ENCODE measurements around the gene PRSS3.
"Not testable (repeated sequence)": the region's sequence is repeated elsewhere in the genome, so short reads cannot be mapped to it uniquely, and the experiment has no call there.

The PRSS3 gene

DNA sequence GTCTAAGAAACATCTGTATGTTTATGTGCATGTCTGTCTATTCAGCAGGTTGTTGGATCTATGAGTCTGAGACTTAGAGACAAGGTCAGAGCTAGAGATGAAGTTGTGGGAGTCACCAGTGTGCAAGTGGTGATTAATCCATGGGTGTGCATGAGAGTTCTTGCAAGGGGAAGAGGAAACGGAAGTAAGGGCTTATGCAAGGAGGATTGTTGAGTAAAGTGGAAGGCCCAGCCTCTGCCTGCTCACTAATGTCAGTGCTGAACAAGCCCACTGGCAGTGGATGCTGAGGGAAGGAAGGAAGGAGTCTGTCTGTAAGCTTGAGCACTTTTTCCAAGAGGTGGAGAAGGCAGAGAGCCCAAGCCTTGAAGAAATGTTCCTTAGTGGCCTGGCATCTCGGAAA is 35.7 kb upstream of the PRSS3 start:
- not testable (repeated sequence) for H3K14ac ChIP-seq (ENCODE audit: low read length); DNase-seq (ENCODE audit: low spot score); H3K23ac ChIP-seq (ENCODE audit: low read depth, low read length, poor library complexity); H2BK15ac ChIP-seq (ENCODE audit: low read length); H4K8ac ChIP-seq (ENCODE audit: low read depth, low read length); H3K4ac ChIP-seq (ENCODE audit: low read length); H2AFZ ChIP-seq (ENCODE audit: low read length); H3K4me2 ChIP-seq (ENCODE audit: insufficient read depth, low read length, poor library complexity, severe bottlenecking); H3K36me3 ChIP-seq (replicated peaks in 1 of 2; ENCODE audit: control insufficient read depth in 2 of 2, insufficient read depth in 2 of 2, low read length in 2 of 2); H3K18ac ChIP-seq (ENCODE audit: low read length); H4K91ac ChIP-seq (ENCODE audit: low read depth, low read length, poor library complexity); H2BK5ac ChIP-seq (ENCODE audit: low read length); H3K27ac ChIP-seq (replicated peaks; ENCODE audit: low read length); H3K9me3 ChIP-seq (replicated peaks in 1 of 2; ENCODE audit: control insufficient read depth in 2 of 2, insufficient read depth in 1 of 2, low read depth in 1 of 2, low read length in 2 of 2); H3K4me1 ChIP-seq (ENCODE audit: control insufficient read depth in 2 of 2, insufficient read depth in 1 of 2, low read depth in 1 of 2, low read length in 2 of 2); H3K4me3 ChIP-seq (ENCODE audit: low read length in 2 of 2); H3K9ac ChIP-seq (ENCODE audit: low read depth, low read length, poor library complexity); H2BK12ac ChIP-seq (ENCODE audit: low read length); H3K79me1 ChIP-seq (ENCODE audit: low read depth, low read length); H2BK120ac ChIP-seq (ENCODE audit: low read depth, low read length); H2AK5ac ChIP-seq (ENCODE audit: low read depth, low read length)
- H3K27me3 ChIP-seq (ENCODE audit: control insufficient read depth in 3 of 3, insufficient read depth in 3 of 3, low read depth in 1 of 3, low read length in 3 of 3) = peaks cover 0 to 17% (median 0%) of the 10 kb centered on the region in 3 experiments
- WGBS, 2 donors (ENCODE audit: extremely low coverage in 2 of 2, insufficient read length in 2 of 2, insufficient replicate concordance in 1 of 2) = no CpG with 5 or more reads among the region's 2 CpGs

DNA sequence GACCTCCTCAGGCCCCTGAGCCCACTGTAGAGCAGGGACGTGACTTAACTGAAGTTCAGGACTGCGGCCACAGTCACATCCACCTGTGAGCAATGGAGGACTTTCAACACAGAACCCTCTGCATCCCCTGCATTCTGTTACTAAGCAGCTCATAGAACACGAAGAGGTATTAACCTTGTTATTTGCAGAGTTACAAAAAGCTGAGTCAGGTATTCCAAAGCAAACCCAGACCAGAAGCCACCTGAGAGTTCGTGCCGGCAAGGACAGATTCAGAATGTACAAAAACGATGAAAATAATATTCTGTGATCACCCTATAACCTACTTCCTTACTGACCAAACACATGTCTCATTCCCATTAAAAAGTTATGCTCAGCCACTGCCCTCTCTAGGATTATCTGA is 33.0 kb upstream of the PRSS3 start:
- no peak overlapping the region for H4K91ac ChIP-seq (ENCODE audit: low read depth, low read length, poor library complexity)
- no peaks in the 10 kb centered on the region for H3K79me1 ChIP-seq (ENCODE audit: low read depth, low read length)
- H2AFZ ChIP-seq (ENCODE audit: low read length) = no peak overlapping the region
- H3K36me3 ChIP-seq (replicated peaks in 1 of 2; ENCODE audit: control insufficient read depth in 2 of 2, insufficient read depth in 2 of 2, low read length in 2 of 2) = no peaks in the 10 kb centered on the region
- H2BK12ac ChIP-seq (ENCODE audit: low read length) = no peak overlapping the region
- no peak overlapping the region for H3K4me2 ChIP-seq (ENCODE audit: insufficient read depth, low read length, poor library complexity, severe bottlenecking)
- no peak overlapping the region for H2BK5ac ChIP-seq (ENCODE audit: low read length)
- DNase-seq (ENCODE audit: low spot score) = no peak
- peaks cover 0 to 4% (median 0%) of the 10 kb centered on the region in 3 experiments for H3K27me3 ChIP-seq (ENCODE audit: control insufficient read depth in 3 of 3, insufficient read depth in 3 of 3, low read depth in 1 of 3, low read length in 3 of 3)
- no peak overlapping the region for H3K4me3 ChIP-seq (ENCODE audit: low read length in 2 of 2)
- WGBS, 2 donors (ENCODE audit: extremely low coverage in 2 of 2, insufficient read length in 2 of 2, insufficient replicate concordance in 1 of 2) = no CpG with 5 or more reads among the region's 6 CpGs
- H3K9me3 ChIP-seq (replicated peaks in 1 of 2; ENCODE audit: control insufficient read depth in 2 of 2, insufficient read depth in 1 of 2, low read depth in 1 of 2, low read length in 2 of 2) = no peaks in the 10 kb centered on the region
- no peak overlapping the region for H3K14ac ChIP-seq (ENCODE audit: low read length)
- H4K8ac ChIP-seq (ENCODE audit: low read depth, low read length) = no peak overlapping the region
- no peak overlapping the region for H3K18ac ChIP-seq (ENCODE audit: low read length)
- no peak overlapping the region for H3K4ac ChIP-seq (ENCODE audit: low read length)
- no peak overlapping the region for H2BK15ac ChIP-seq (ENCODE audit: low read length)
- H3K23ac ChIP-seq (ENCODE audit: low read depth, low read length, poor library complexity) = no peak overlapping the region
- no peak overlapping the region for H3K27ac ChIP-seq (replicated peaks; ENCODE audit: low read length)
- no peaks in the 10 kb centered on the region for H3K4me1 ChIP-seq (ENCODE audit: control insufficient read depth in 2 of 2, insufficient read depth in 1 of 2, low read depth in 1 of 2, low read length in 2 of 2)
- H2AK5ac ChIP-seq (ENCODE audit: low read depth, low read length) = no peak overlapping the region
- no peak overlapping the region for H3K9ac ChIP-seq (ENCODE audit: low read depth, low read length, poor library complexity)
- H2BK120ac ChIP-seq (ENCODE audit: low read depth, low read length) = no peak overlapping the region

DNA sequence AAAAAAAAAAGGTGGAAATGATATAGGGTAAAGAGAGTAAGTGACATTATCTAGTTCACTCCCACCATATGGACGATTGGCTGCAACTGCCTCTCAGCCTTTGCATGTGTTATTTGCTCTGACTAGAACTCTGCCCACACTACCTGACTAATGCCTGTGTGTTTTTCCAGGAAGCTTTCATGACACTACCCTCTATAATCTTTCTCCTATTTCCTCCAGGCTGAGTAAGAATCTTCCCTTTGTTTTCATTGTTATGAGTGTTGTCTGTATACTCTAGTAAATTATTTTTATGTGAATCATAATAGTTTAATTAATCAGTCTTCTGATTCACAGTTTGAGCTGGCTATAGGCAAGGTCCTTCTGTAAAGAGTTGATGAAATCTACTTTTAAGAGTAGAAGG is 31.7 kb upstream of the PRSS3 start:
- not testable (repeated sequence) for H3K27ac ChIP-seq (replicated peaks; ENCODE audit: low read length); H3K23ac ChIP-seq (ENCODE audit: low read depth, low read length, poor library complexity); H3K27me3 ChIP-seq (ENCODE audit: control insufficient read depth in 3 of 3, insufficient read depth in 3 of 3, low read depth in 1 of 3, low read length in 3 of 3); H2BK5ac ChIP-seq (ENCODE audit: low read length); H3K4me3 ChIP-seq (ENCODE audit: low read length in 2 of 2); H2BK15ac ChIP-seq (ENCODE audit: low read length); H3K79me1 ChIP-seq (ENCODE audit: low read depth, low read length); H3K9me3 ChIP-seq (replicated peaks in 1 of 2; ENCODE audit: control insufficient read depth in 2 of 2, insufficient read depth in 1 of 2, low read depth in 1 of 2, low read length in 2 of 2); H3K36me3 ChIP-seq (replicated peaks in 1 of 2; ENCODE audit: control insufficient read depth in 2 of 2, insufficient read depth in 2 of 2, low read length in 2 of 2); H3K14ac ChIP-seq (ENCODE audit: low read length); H2AK5ac ChIP-seq (ENCODE audit: low read depth, low read length); H3K4ac ChIP-seq (ENCODE audit: low read length); H4K91ac ChIP-seq (ENCODE audit: low read depth, low read length, poor library complexity); H2AFZ ChIP-seq (ENCODE audit: low read length); H2BK12ac ChIP-seq (ENCODE audit: low read length); H3K18ac ChIP-seq (ENCODE audit: low read length); DNase-seq (ENCODE audit: low spot score); H3K9ac ChIP-seq (ENCODE audit: low read depth, low read length, poor library complexity); H3K4me2 ChIP-seq (ENCODE audit: insufficient read depth, low read length, poor library complexity, severe bottlenecking); H3K4me1 ChIP-seq (ENCODE audit: control insufficient read depth in 2 of 2, insufficient read depth in 1 of 2, low read depth in 1 of 2, low read length in 2 of 2); H2BK120ac ChIP-seq (ENCODE audit: low read depth, low read length); H4K8ac ChIP-seq (ENCODE audit: low read depth, low read length)
- WGBS, 2 donors (ENCODE audit: extremely low coverage in 2 of 2, insufficient read length in 2 of 2, insufficient replicate concordance in 1 of 2) = no CpG with 5 or more reads among the region's 1 CpG

DNA sequence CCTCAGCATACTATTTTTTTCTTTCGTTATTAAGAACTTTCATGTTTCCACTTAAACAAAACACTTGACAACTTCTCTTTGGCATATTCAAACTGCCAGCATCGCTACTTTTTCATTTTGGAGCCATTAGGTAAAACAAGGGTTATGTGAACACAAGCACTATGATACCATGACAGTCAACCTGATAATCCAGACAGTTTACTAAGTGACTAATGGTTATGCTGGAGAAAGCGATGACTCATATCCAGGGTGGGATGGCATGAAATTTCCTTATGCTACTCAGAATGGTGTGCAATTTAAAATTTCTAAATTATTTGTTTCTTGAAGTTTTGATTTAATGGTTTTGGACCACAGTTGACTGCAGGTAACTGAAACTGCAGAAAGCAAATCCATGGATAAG is 29.9 kb upstream of the PRSS3 start:
- Histone ChIP-seq H3K36me3 (replicated peaks in 1 of 2; ENCODE audit: control insufficient read depth in 2 of 2, insufficient read depth in 2 of 2, low read length in 2 of 2) (no peaks in the 10 kb centered on the region), H3K27me3 (ENCODE audit: control insufficient read depth in 3 of 3, insufficient read depth in 3 of 3, low read depth in 1 of 3, low read length in 3 of 3) (no peaks in the 10 kb centered on the region), H2BK120ac (ENCODE audit: low read depth, low read length) (no peak overlapping the region), H2AFZ (ENCODE audit: low read length) (no peak overlapping the region), H3K23ac (ENCODE audit: low read depth, low read length, poor library complexity) (no peak overlapping the region), H3K4ac (ENCODE audit: low read length) (no peak overlapping the region), H3K4me2 (ENCODE audit: insufficient read depth, low read length, poor library complexity, severe bottlenecking) (no peak overlapping the region), H3K4me1 (ENCODE audit: control insufficient read depth in 2 of 2, insufficient read depth in 1 of 2, low read depth in 1 of 2, low read length in 2 of 2) (no peaks in the 10 kb centered on the region), H3K79me1 (ENCODE audit: low read depth, low read length) (no peaks in the 10 kb centered on the region), H3K14ac (ENCODE audit: low read length) (no peak overlapping the region), H2AK5ac (ENCODE audit: low read depth, low read length) (no peak overlapping the region), H2BK12ac (ENCODE audit: low read length) (no peak overlapping the region), H2BK15ac (ENCODE audit: low read length) (no peak overlapping the region), H3K9ac (ENCODE audit: low read depth, low read length, poor library complexity) (no peak overlapping the region), H2BK5ac (ENCODE audit: low read length) (no peak overlapping the region), H4K91ac (ENCODE audit: low read depth, low read length, poor library complexity) (no peak overlapping the region), H3K4me3 (ENCODE audit: low read length in 2 of 2) (no peak overlapping the region), H3K18ac (ENCODE audit: low read length) (no peak overlapping the region), H3K27ac (replicated peaks; ENCODE audit: low read length) (no peak overlapping the region), H3K9me3 (replicated peaks in 1 of 2; ENCODE audit: control insufficient read depth in 2 of 2, insufficient read depth in 1 of 2, low read depth in 1 of 2, low read length in 2 of 2) (no peaks in the 10 kb centered on the region), H4K8ac (ENCODE audit: low read depth, low read length) (no peak overlapping the region)
- WGBS, 2 donors (ENCODE audit: extremely low coverage in 2 of 2, insufficient read length in 2 of 2, insufficient replicate concordance in 1 of 2) = no CpG with 5 or more reads among the region's 3 CpGs
- no peak for DNase-seq (ENCODE audit: low spot score)

Measured in neuronal stem cell (in vitro differentiated cells).